K562 (cell line): ENCODE data around the gene ZNF81. TPM values are rescaled to one million over a fixed set of nuclear protein-coding genes. Genes with fewer than 3 reads are reported as not detected.
A peak's percentile ranks its signal among the peaks of the same experiment; 100 is the strongest.

Experiments used
- CCNT2 ChIP-seq: IDR thresholded peaks from 2 replicates; pipeline ENCODE4 v1.6.1; 2011; ENCODE audit warnings: borderline replicate concordance, low read depth, mild to moderate bottlenecking, moderate library complexity, mixed read lengths, low read length; ENCODE audit not compliant: insufficient read length; ENCODE audit errors: extremely low read depth
- CHD4 ChIP-seq: fragments of 200-600 bp; sonication (generic); IDR thresholded peaks from 3 replicates; pipeline ENCODE4 v1.6.1; 2012; ENCODE audit warnings: low read depth, mild to moderate bottlenecking, mixed read lengths, low read length, inconsistent platforms; ENCODE audit not compliant: insufficient read depth, insufficient replicate concordance, poor library complexity, severe bottlenecking
- CHD7 ChIP-seq: fragments of 200-600 bp; sonication (generic); IDR thresholded peaks from one replicate; pipeline ENCODE4 v1.6.1; 2012; ENCODE audit warnings: mild to moderate bottlenecking, low read depth, low read length, inconsistent platforms
- DDX20 ChIP-seq: fragments of 450-650 bp; IDR thresholded peaks from 2 replicates; pipeline ENCODE4 v1.6.1; 2016; ENCODE audit warnings: missing genetic modification characterization, low read depth, mild to moderate bottlenecking, missing compliant biosample characterization, moderate library complexity
- ELF4 ChIP-seq: fragments of 450-650 bp; formaldehyde crosslinking; IDR thresholded peaks from 2 replicates; pipeline ENCODE4 v1.4.0; 2022; ENCODE audit warnings: missing genetic modification characterization
- ILF3 ChIP-seq: fragments of 450-650 bp; IDR thresholded peaks from 2 replicates; pipeline ENCODE4 v1.6.1; 2018; ENCODE audit warnings: antibody characterized with exemption, mild to moderate bottlenecking, moderate library complexity, borderline replicate concordance
- MTA1 ChIP-seq: fragments of 450-650 bp; IDR thresholded peaks from 2 replicates; pipeline ENCODE4 v1.6.1; 2017; ENCODE audit warnings: borderline replicate concordance
- NKRF ChIP-seq: fragments of 450-650 bp; IDR thresholded peaks from 2 replicates; pipeline ENCODE4 v1.6.1; 2016; ENCODE audit warnings: borderline replicate concordance
- SOX6 ChIP-seq: fragments of 450-650 bp; IDR thresholded peaks from 2 replicates; pipeline ENCODE4 v1.6.1; 2014; ENCODE audit warnings: mild to moderate bottlenecking
- TRIM25 ChIP-seq: fragments of 450-650 bp; IDR thresholded peaks from 2 replicates; pipeline ENCODE4 v1.7.0; 2016; ENCODE audit warnings: borderline replicate concordance
- TRIM28 ChIP-seq: fragments of 450-650 bp; IDR thresholded peaks from 2 replicates; pipeline ENCODE4 v1.6.1; 2017
- polyA plus RNA-seq, 8 experiments: library from polyadenylated mRNA; depleted of rRNA in 4 of 8; stranded (reverse) in 5 of 8; unstranded in 3 of 8; fragments of >200 nt; fragmentation: Nextera tagmentation in 2 of 8; fragmentation: Illumina TruSeq in 1 of 8; extraction: Ambion mirVana in 2 of 8; extraction: Trizol in 1 of 8; gene quantifications; 2 replicates each; pipeline versions ENCODE4 v1.2.1 to v1.2.3, GENCODE V29; 2011 to 2014; ENCODE audit warnings: inconsistent platforms in 1 of 8, missing spikeins in 1 of 8
- total RNA-seq, 7 experiments: library from RNA; depleted of rRNA in 6 of 7; stranded (reverse); fragments of >200 nt in 6 of 7; fragmentation: Illumina TruSeq in 2 of 7; extraction: Trizol in 2 of 7; gene quantifications; 2 replicates each; pipeline versions ENCODE4 v1.2.1 to v1.2.3, GENCODE V29; 2011 to 2021; ENCODE audit warnings: low replicate concordance in 1 of 7
- TF ChIP-seq, protein P1 (sequence below): fragments of 250-450 bp; sonication (Bioruptor Pico); IDR thresholded peaks from 2 replicates; pipeline ENCODE4 v1.4.0; 2020

The ZNF81 gene
- total and polyA plus RNA-seq, 9 of the 15 experiments (the other 6 are each of a cell fraction or from before 2014, with no cell fraction given) = 2.4 to 9.6 (median 4.9) TPM

GRCh38 chrX:47817421-47817820 lies 19.3 kb upstream of the ZNF81 start (continued):
- TF ChIP-seq ELF4 (CRISPR knock-in tag) = peak; percentile 52; the same call in 1 of the 2 replicates
- peak; percentile 94 for TF ChIP-seq CCNT2
- no peak for TF ChIP-seq DDX20 (tag)
- TF ChIP-seq TRIM28 = no peak
- no peak for TF ChIP-seq CHD4
- TF ChIP-seq SOX6 = peak; percentile 99
- no peak for TF ChIP-seq NKRF
- peak; percentile 89 for TF ChIP-seq MTA1
- no peak for TF ChIP-seq TRIM25
- TF ChIP-seq, protein P1, sequence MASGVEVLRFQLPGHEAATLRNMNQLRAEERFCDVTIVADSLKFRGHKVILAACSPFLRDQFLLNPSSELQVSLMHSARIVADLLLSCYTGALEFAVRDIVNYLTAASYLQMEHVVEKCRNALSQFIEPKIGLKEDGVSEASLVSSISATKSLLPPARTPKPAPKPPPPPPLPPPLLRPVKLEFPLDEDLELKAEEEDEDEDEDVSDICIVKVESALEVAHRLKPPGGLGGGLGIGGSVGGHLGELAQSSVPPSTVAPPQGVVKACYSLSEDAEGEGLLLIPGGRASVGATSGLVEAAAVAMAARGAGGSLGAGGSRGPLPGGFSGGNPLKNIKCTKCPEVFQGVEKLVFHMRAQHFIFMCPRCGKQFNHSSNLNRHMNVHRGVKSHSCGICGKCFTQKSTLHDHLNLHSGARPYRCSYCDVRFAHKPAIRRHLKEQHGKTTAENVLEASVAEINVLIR (CRISPR knock-in tag) = no peak
- TF ChIP-seq ILF3 = no peak
- no peak for TF ChIP-seq CHD7
